H9 (cell line): ENCODE measurements around the gene NTRK2. TPM values are rescaled to one million over a fixed set of nuclear protein-coding genes. Genes with fewer than 3 reads are reported as not detected.

Experiments
- DNase-seq: peaks from one replicate; pipeline ENCODE4 v3.0.0-alpha.2; 2017
- H2AFZ ChIP-seq: one replicate; pipeline ENCODE4 v1.6.1; 2013; ENCODE audit warnings: mild to moderate bottlenecking, low read length, control low read depth, moderate library complexity
- H2AK5ac ChIP-seq: 2 replicates; pipeline ENCODE4 v1.6.1; 2013; ENCODE audit warnings: low read length, control low read depth, mixed read lengths; ENCODE audit not compliant: insufficient read length
- H2BK120ac ChIP-seq: one replicate; pipeline ENCODE4 v1.6.1; 2013; ENCODE audit warnings: low read depth, mild to moderate bottlenecking, low read length, control low read depth, inconsistent platforms; ENCODE audit not compliant: poor library complexity, severe bottlenecking
- H2BK12ac ChIP-seq: 2 replicates; pipeline ENCODE4 v1.6.1; 2013; ENCODE audit warnings: low read length, control low read depth, mixed read lengths, low read depth; ENCODE audit not compliant: insufficient read length
- H2BK15ac ChIP-seq: 2 replicates; pipeline ENCODE4 v1.6.1; 2013; ENCODE audit warnings: low read depth, low read length, control low read depth
- H2BK20ac ChIP-seq: one replicate; pipeline ENCODE4 v1.6.1; 2013; ENCODE audit warnings: low read depth, mild to moderate bottlenecking, low read length, control low read depth, inconsistent platforms; ENCODE audit not compliant: poor library complexity, severe bottlenecking
- H2BK5ac ChIP-seq: 2 replicates; pipeline ENCODE4 v1.6.1; 2013; ENCODE audit warnings: low read length, control low read depth, mixed read lengths; ENCODE audit not compliant: insufficient read length
- H3K14ac ChIP-seq: 2 replicates; pipeline ENCODE4 v1.6.1; 2013; ENCODE audit warnings: low read length, control low read depth; ENCODE audit not compliant: insufficient read depth
- H3K18ac ChIP-seq: 2 replicates; pipeline ENCODE4 v1.6.1; 2013; ENCODE audit warnings: low read depth, mild to moderate bottlenecking, mixed read lengths, low read length, control low read depth; ENCODE audit not compliant: insufficient read length
- H3K23ac ChIP-seq: 2 replicates; pipeline ENCODE4 v1.6.1; 2013; ENCODE audit warnings: low read length, control low read depth, mixed read lengths, low read depth; ENCODE audit not compliant: insufficient read length
- H3K23me2 ChIP-seq: 2 replicates; pipeline ENCODE4 v1.6.1; 2013; ENCODE audit warnings: low read depth, mild to moderate bottlenecking, mixed read lengths, low read length, control low read depth; ENCODE audit not compliant: insufficient read length, poor library complexity, severe bottlenecking
- H3K27ac ChIP-seq: 2 replicates; pipeline ENCODE4 v1.5.1; 2013; ENCODE audit warnings: low read length, control low read depth, mixed read lengths, low read depth; ENCODE audit not compliant: insufficient read length
- H3K27me3 ChIP-seq: 2 replicates; pipeline ENCODE4 v1.6.1; 2013; ENCODE audit warnings: low read length, control low read depth, inconsistent platforms; ENCODE audit not compliant: insufficient read depth
- H3K4ac ChIP-seq: 2 replicates; pipeline ENCODE4 v1.6.1; 2013; ENCODE audit warnings: low read depth, mild to moderate bottlenecking, control low read depth, inconsistent platforms, low read length, moderate library complexity
- H3K4me1 ChIP-seq: 2 replicates; pipeline ENCODE4 v1.6.1; 2013; ENCODE audit warnings: low read length, control low read depth, inconsistent platforms; ENCODE audit not compliant: insufficient read depth
- H3K4me2 ChIP-seq: 2 replicates; pipeline ENCODE4 v1.6.1; 2013; ENCODE audit warnings: low read length, control low read depth, mixed read lengths; ENCODE audit not compliant: insufficient read length, insufficient read depth
- H3K56ac ChIP-seq: 2 replicates; pipeline ENCODE4 v1.6.1; 2013; ENCODE audit warnings: low read depth, mild to moderate bottlenecking, mixed read lengths, low read length, control low read depth; ENCODE audit not compliant: insufficient read length
- H3K79me1 ChIP-seq: 2 replicates; pipeline ENCODE4 v1.6.1; 2013; ENCODE audit warnings: low read depth, mild to moderate bottlenecking, moderate library complexity, low read length, control low read depth, inconsistent platforms; ENCODE audit not compliant: insufficient read depth, poor library complexity, severe bottlenecking
- H3K79me2 ChIP-seq: 2 replicates; pipeline ENCODE4 v1.6.1; 2013; ENCODE audit warnings: low read length, control low read depth, inconsistent platforms; ENCODE audit not compliant: insufficient read depth
- H3K9ac ChIP-seq: 2 replicates; pipeline ENCODE4 v1.6.1; 2013; ENCODE audit warnings: low read length, control low read depth, mixed read lengths; ENCODE audit not compliant: insufficient read length; ENCODE audit errors: extremely low read depth
- H3K9me3 ChIP-seq: one replicate; pipeline ENCODE4 v1.6.1; 2013; ENCODE audit warnings: low read depth, low read length, inconsistent platforms; ENCODE audit not compliant: control insufficient read depth
- H3T11ph ChIP-seq: one replicate; pipeline ENCODE4 v1.6.1; 2013; ENCODE audit warnings: mild to moderate bottlenecking, low read length, control low read depth, inconsistent platforms
- H4K20me1 ChIP-seq: one replicate; pipeline ENCODE4 v1.6.1; 2013; ENCODE audit not compliant: control insufficient read depth, insufficient read length, insufficient read depth
- H4K5ac ChIP-seq: 2 replicates; pipeline ENCODE4 v1.6.1; 2013; ENCODE audit warnings: low read depth, mild to moderate bottlenecking, mixed read lengths, low read length, control low read depth; ENCODE audit not compliant: insufficient read length
- H4K8ac ChIP-seq: replicated peaks from 2 replicates; pipeline ENCODE4 v1.6.1; 2013; ENCODE audit warnings: low read length, control low read depth, mixed read lengths, low read depth; ENCODE audit not compliant: insufficient read length
- H4K91ac ChIP-seq: 2 replicates; pipeline ENCODE4 v1.6.1; 2013; ENCODE audit warnings: low read depth, mild to moderate bottlenecking, moderate library complexity, mixed read lengths, low read length, control low read depth; ENCODE audit not compliant: insufficient read length
- H3K27ac Mint-ChIP-seq, 3 experiments: 2 replicates in 2 of 3; 3 replicates in 1 of 3; pipeline ENCODE4 v1.8.0; 2020 to 2021; ENCODE audit warnings: mixed read lengths in 3 of 3, mild to moderate bottlenecking in 1 of 3, moderate library complexity in 1 of 3
- H3K27me3 Mint-ChIP-seq: 2 replicates; pipeline ENCODE4 v1.8.0; 2021; ENCODE audit warnings: low read depth, mild to moderate bottlenecking, moderate library complexity, mixed read lengths
- H3K36me3 Mint-ChIP-seq, 3 experiments: 2 replicates in 2 of 3; 3 replicates in 1 of 3; pipeline ENCODE4 v1.8.0; 2020 to 2021; ENCODE audit warnings: low read depth in 3 of 3, mixed read lengths in 3 of 3; ENCODE audit not compliant: insufficient read depth in 1 of 3
- H3K4me1 Mint-ChIP-seq, 2 experiments: 2 replicates each; pipeline ENCODE4 v1.8.0; 2020; ENCODE audit warnings: mixed read lengths in 2 of 2
- H3K4me3 Mint-ChIP-seq, 2 experiments: 2 replicates in 1 of 2; 3 replicates in 1 of 2; pipeline ENCODE4 v1.8.0; 2020 to 2021; ENCODE audit warnings: mild to moderate bottlenecking in 2 of 2, mixed read lengths in 2 of 2, moderate library complexity in 1 of 2
- H3K9me3 Mint-ChIP-seq, 2 experiments: 2 replicates in 1 of 2; 3 replicates in 1 of 2; pipeline ENCODE4 v1.8.0; 2020; ENCODE audit warnings: mild to moderate bottlenecking in 2 of 2, mixed read lengths in 2 of 2, moderate library complexity in 1 of 2
- WGBS: extraction: QIAGEN DNeasy Blood & Tissue Kit; methylation state at CpG from one replicate; pipeline ENCODE4 v1.1.7; 2013; ENCODE audit warnings: missing lambda C conversion rate, low lambda C conversion rate, mixed read lengths; ENCODE audit not compliant: insufficient read length; ENCODE audit errors: extremely low coverage; 5-methylcytosine and 5-hydroxymethylcytosine counted together
- total RNA-seq: library from RNA; stranded (reverse); gene quantifications from 2 replicates; pipeline ENCODE4 v1.2.1, GENCODE V29; 2021
- TF ChIP-seq, protein P1 (sequence below): fragments of 200-600 bp; sonication (generic); conservative IDR thresholded peaks from 3 replicates; pipeline ENCODE4 v1.8.0; 2021; ENCODE audit warnings: antibody characterized with exemption, mild to moderate bottlenecking

Gene NTRK2
- total RNA-seq, 1 experiment from 2014 or later, result 0.02 TPM

DNA sequence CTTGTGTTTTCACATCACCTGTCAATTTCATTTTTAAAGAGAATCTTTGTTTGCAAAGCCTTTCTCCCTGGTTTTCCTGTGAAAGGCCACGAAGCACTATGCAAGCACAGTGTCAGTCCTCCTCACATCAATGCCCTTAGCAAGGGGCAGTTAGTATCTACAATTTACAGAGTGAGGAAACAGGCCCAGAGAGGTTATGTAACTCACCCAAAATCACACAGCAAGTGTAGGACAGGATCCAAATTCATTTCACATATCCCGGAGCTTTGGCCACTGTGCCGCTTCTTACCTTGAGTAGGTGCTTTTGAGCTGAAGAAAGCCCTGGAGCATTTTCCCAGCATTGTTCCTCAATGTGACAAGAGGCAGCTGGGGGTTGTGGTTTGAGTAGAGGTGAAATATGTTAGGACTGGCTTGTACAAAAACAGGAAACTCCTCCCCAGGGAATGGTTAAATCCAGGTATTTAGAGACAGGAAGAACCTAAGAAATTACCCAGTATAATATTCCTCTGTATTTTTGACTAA lies 283.8 kb downstream of the NTRK2 start:
- no peak overlapping the region for H2BK120ac ChIP-seq
- no peak overlapping the region for H4K91ac ChIP-seq
- Mint-ChIP-seq H3K4me1 (peaks cover 14 to 17% of the 10 kb centered on the region in 2 experiments), H3K4me3 (no peak overlapping the region), H3K9me3 (peaks cover 0 to 3% of the 10 kb centered on the region in 2 experiments; a peak in 2 of 5 replicates), H3K27ac (no peak overlapping the region), H3K27me3 (peaks cover 25% of the 10 kb centered on the region), H3K36me3 (no peaks in the 10 kb centered on the region; a peak in 2 of 7 replicates)
- no peak overlapping the region for H3K4me2 ChIP-seq
- no peak overlapping the region for H2BK15ac ChIP-seq
- TF ChIP-seq, protein P1, sequence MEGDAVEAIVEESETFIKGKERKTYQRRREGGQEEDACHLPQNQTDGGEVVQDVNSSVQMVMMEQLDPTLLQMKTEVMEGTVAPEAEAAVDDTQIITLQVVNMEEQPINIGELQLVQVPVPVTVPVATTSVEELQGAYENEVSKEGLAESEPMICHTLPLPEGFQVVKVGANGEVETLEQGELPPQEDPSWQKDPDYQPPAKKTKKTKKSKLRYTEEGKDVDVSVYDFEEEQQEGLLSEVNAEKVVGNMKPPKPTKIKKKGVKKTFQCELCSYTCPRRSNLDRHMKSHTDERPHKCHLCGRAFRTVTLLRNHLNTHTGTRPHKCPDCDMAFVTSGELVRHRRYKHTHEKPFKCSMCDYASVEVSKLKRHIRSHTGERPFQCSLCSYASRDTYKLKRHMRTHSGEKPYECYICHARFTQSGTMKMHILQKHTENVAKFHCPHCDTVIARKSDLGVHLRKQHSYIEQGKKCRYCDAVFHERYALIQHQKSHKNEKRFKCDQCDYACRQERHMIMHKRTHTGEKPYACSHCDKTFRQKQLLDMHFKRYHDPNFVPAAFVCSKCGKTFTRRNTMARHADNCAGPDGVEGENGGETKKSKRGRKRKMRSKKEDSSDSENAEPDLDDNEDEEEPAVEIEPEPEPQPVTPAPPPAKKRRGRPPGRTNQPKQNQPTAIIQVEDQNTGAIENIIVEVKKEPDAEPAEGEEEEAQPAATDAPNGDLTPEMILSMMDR, result no peak
- WGBS, result no CpG with 5 or more reads among the region's 3 CpGs
- H3K79me1 ChIP-seq, result no peaks in the 10 kb centered on the region
- no peak overlapping the region for H3T11ph ChIP-seq
- H2AK5ac ChIP-seq, result no peak overlapping the region
- no peak overlapping the region for H4K8ac ChIP-seq
- H4K5ac ChIP-seq, result no peak overlapping the region
- no peaks in the 10 kb centered on the region for H3K4me1 ChIP-seq
- no peak overlapping the region for H3K23ac ChIP-seq
- no peak overlapping the region for H3K4ac ChIP-seq
- H3K9me3 ChIP-seq, result no peaks in the 10 kb centered on the region
- no peak overlapping the region for H3K56ac ChIP-seq
- H2BK5ac ChIP-seq, result no peak overlapping the region
- H3K9ac ChIP-seq, result no peak overlapping the region
- H3K27me3 ChIP-seq, result no peaks in the 10 kb centered on the region
- H3K18ac ChIP-seq, result no peak overlapping the region
- no peaks in the 10 kb centered on the region for H3K79me2 ChIP-seq
- H4K20me1 ChIP-seq, result no peaks in the 10 kb centered on the region
- no peak overlapping the region for H3K27ac ChIP-seq
- H2BK20ac ChIP-seq, result no peak overlapping the region
- H2BK12ac ChIP-seq, result no peak overlapping the region
- no peak for DNase-seq
- no peak overlapping the region for H3K14ac ChIP-seq
- H3K23me2 ChIP-seq, result no peaks in the 10 kb centered on the region
- no peak overlapping the region for H2AFZ ChIP-seq
